SK-N-SH treated with all-trans-retinoic acid at 6 μM for 48 hours (cell line): ENCODE results near the gene ZNF670.

Source experiments
- ATAC-seq: fragments of 200-7000 bp; cut with Tn5 transposase; 3 replicates; pipeline ENCODE4 v1.9.1; 2020; ENCODE audit warnings: mild to moderate bottlenecking, moderate library complexity
- ARNTL ChIP-seq: fragments of 450-650 bp; formaldehyde crosslinking; IDR thresholded peaks from 2 replicates; pipeline ENCODE4 v1.5.0; 2020; ENCODE audit warnings: low read depth, mild to moderate bottlenecking, moderate library complexity, borderline replicate concordance
- BACH2 ChIP-seq: fragments of 250-450 bp; sonication (Bioruptor Pico); IDR thresholded peaks from 2 replicates; pipeline ENCODE4 v1.9.0; 2021; ENCODE audit warnings: mild to moderate bottlenecking, borderline replicate concordance
- CSDC2 ChIP-seq: fragments of 250-450 bp; sonication (Bioruptor Pico); IDR thresholded peaks from 2 replicates; pipeline ENCODE4 v1.5.0; 2020; ENCODE audit warnings: mild to moderate bottlenecking, moderate library complexity
- ESRRG ChIP-seq: fragments of 250-450 bp; sonication (Bioruptor Pico); IDR thresholded peaks from 2 replicates; pipeline ENCODE4 v1.6.1; 2021; ENCODE audit warnings: mild to moderate bottlenecking
- GLIS3 ChIP-seq: fragments of 250-450 bp; sonication (Bioruptor Pico); IDR thresholded peaks from 2 replicates; pipeline ENCODE4 v1.5.0; 2020; ENCODE audit warnings: mild to moderate bottlenecking, moderate library complexity
- ISL1 ChIP-seq: fragments of 250-450 bp; sonication (Bioruptor Pico); IDR thresholded peaks from 2 replicates; pipeline ENCODE4 v2.1.2; 2022; ENCODE audit warnings: mild to moderate bottlenecking, moderate library complexity
- PPARA ChIP-seq: fragments of 250-450 bp; sonication (Bioruptor Pico); IDR thresholded peaks from 2 replicates; pipeline ENCODE4 v1.5.0; 2020; ENCODE audit warnings: mild to moderate bottlenecking, borderline replicate concordance
- RARB ChIP-seq: fragments of 250-450 bp; sonication (Bioruptor Pico); IDR thresholded peaks from 2 replicates; pipeline ENCODE4 v1.8.0; 2021; ENCODE audit warnings: mild to moderate bottlenecking, moderate library complexity
- SNAI2 ChIP-seq: fragments of 250-450 bp; sonication (Bioruptor Pico); IDR thresholded peaks from 2 replicates; pipeline ENCODE4 v1.5.0; 2020; ENCODE audit warnings: mild to moderate bottlenecking, moderate library complexity
- TCF4 ChIP-seq: fragments of 250-450 bp; sonication (Bioruptor Pico); IDR thresholded peaks from 2 replicates; pipeline ENCODE4 v1.8.0; 2021; ENCODE audit warnings: mild to moderate bottlenecking, moderate library complexity, borderline replicate concordance
- TOX ChIP-seq: fragments of 250-450 bp; sonication (Bioruptor Pico); IDR thresholded peaks from 2 replicates; pipeline ENCODE4 v1.8.0; 2021; ENCODE audit warnings: mild to moderate bottlenecking, moderate library complexity, borderline replicate concordance
- TSHZ2 ChIP-seq: fragments of 250-450 bp; sonication (Bioruptor Pico); IDR thresholded peaks from 2 replicates; pipeline ENCODE4 v1.5.0; 2020; ENCODE audit warnings: mild to moderate bottlenecking, moderate library complexity
- ZC3H10 ChIP-seq: fragments of 250-450 bp; sonication (Bioruptor Pico); IDR thresholded peaks from 2 replicates; pipeline ENCODE4 v1.5.1; 2021; ENCODE audit warnings: mild to moderate bottlenecking, moderate library complexity
- ZFP3 ChIP-seq: fragments of 250-450 bp; sonication (Bioruptor Pico); IDR thresholded peaks from 2 replicates; pipeline ENCODE4 v1.5.0; 2020; ENCODE audit warnings: mild to moderate bottlenecking, moderate library complexity
- ZFP30 ChIP-seq: fragments of 450-650 bp; formaldehyde crosslinking; IDR thresholded peaks from 2 replicates; pipeline ENCODE4 v1.5.0; 2022; ENCODE audit warnings: mild to moderate bottlenecking, moderate library complexity
- ZNF565 ChIP-seq: fragments of 450-650 bp; formaldehyde crosslinking; conservative IDR thresholded peaks from 2 replicates; pipeline ENCODE4 v1.5.0; 2020; ENCODE audit warnings: low read depth, mild to moderate bottlenecking, moderate library complexity
- TF ChIP-seq, protein P1 (sequence below): fragments of 250-450 bp; sonication (Bioruptor Pico); IDR thresholded peaks from 2 replicates; pipeline ENCODE4 v1.8.0; 2021; ENCODE audit warnings: low read depth, mild to moderate bottlenecking, moderate library complexity, borderline replicate concordance
- TF ChIP-seq, protein P2 (sequence below): fragments of 250-450 bp; sonication (Bioruptor Pico); IDR thresholded peaks from 2 replicates; pipeline ENCODE4 v1.5.1; 2021; ENCODE audit warnings: mild to moderate bottlenecking, moderate library complexity
- TF ChIP-seq, protein P3 (sequence below): fragments of 250-450 bp; sonication (Bioruptor Pico); IDR thresholded peaks from 2 replicates; pipeline ENCODE4 v1.8.0; 2020; ENCODE audit warnings: mild to moderate bottlenecking, moderate library complexity, borderline replicate concordance

The ZNF670 gene

GRCh38 chr1:247119600-247120407, 41.2 kb upstream of the ZNF670 start:
- peak; percentile 15 for ATAC-seq

GRCh38 chr1:247118946-247119446, 40.4 kb upstream of the ZNF670 start:
- ATAC-seq, result peak; percentile 63
- TF ChIP-seq CSDC2 (CRISPR knock-in tag) (no peak), ZFP3 (no peak), GLIS3 (CRISPR knock-in tag) (no peak), ESRRG (CRISPR knock-in tag) (no peak)

More at GRCh38 chr1:247119600-247120407, 41.2 kb upstream of the ZNF670 start:
- TF ChIP-seq, protein P1, sequence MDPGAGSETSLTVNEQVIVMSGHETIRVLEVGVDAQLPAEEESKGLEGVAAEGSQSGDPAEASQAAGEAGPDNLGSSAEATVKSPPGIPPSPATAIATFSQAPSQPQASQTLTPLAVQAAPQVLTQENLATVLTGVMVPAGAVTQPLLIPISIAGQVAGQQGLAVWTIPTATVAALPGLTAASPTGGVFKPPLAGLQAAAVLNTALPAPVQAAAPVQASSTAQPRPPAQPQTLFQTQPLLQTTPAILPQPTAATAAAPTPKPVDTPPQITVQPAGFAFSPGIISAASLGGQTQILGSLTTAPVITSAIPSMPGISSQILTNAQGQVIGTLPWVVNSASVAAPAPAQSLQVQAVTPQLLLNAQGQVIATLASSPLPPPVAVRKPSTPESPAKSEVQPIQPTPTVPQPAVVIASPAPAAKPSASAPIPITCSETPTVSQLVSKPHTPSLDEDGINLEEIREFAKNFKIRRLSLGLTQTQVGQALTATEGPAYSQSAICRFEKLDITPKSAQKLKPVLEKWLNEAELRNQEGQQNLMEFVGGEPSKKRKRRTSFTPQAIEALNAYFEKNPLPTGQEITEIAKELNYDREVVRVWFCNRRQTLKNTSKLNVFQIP (CRISPR knock-in tag), result no peak
- TF ChIP-seq TOX (CRISPR knock-in tag) (no peak), ZC3H10 (CRISPR knock-in tag) (no peak), ISL1 (CRISPR knock-in tag) (no peak), PPARA (CRISPR knock-in tag) (no peak), ARNTL (CRISPR knock-in tag) (no peak), GLIS3 (CRISPR knock-in tag) (no peak), RARB (CRISPR knock-in tag) (no peak), TSHZ2 (CRISPR knock-in tag) (no peak), TCF4 (CRISPR knock-in tag) (no peak), ZFP30 (CRISPR knock-in tag) (no peak), ESRRG (CRISPR knock-in tag) (no peak), BACH2 (CRISPR knock-in tag) (no peak), SNAI2 (CRISPR knock-in tag) (no peak)
- TF ChIP-seq, protein P2, sequence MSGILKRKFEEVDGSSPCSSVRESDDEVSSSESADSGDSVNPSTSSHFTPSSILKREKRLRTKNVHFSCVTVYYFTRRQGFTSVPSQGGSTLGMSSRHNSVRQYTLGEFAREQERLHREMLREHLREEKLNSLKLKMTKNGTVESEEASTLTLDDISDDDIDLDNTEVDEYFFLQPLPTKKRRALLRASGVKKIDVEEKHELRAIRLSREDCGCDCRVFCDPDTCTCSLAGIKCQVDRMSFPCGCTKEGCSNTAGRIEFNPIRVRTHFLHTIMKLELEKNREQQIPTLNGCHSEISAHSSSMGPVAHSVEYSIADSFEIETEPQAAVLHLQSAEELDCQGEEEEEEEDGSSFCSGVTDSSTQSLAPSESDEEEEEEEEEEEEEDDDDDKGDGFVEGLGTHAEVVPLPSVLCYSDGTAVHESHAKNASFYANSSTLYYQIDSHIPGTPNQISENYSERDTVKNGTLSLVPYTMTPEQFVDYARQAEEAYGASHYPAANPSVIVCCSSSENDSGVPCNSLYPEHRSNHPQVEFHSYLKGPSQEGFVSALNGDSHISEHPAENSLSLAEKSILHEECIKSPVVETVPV (CRISPR knock-in tag), result no peak
- TF ChIP-seq, protein P3, sequence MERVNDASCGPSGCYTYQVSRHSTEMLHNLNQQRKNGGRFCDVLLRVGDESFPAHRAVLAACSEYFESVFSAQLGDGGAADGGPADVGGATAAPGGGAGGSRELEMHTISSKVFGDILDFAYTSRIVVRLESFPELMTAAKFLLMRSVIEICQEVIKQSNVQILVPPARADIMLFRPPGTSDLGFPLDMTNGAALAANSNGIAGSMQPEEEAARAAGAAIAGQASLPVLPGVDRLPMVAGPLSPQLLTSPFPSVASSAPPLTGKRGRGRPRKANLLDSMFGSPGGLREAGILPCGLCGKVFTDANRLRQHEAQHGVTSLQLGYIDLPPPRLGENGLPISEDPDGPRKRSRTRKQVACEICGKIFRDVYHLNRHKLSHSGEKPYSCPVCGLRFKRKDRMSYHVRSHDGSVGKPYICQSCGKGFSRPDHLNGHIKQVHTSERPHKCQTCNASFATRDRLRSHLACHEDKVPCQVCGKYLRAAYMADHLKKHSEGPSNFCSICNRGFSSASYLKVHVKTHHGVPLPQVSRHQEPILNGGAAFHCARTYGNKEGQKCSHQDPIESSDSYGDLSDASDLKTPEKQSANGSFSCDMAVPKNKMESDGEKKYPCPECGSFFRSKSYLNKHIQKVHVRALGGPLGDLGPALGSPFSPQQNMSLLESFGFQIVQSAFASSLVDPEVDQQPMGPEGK, result no peak

DNA sequence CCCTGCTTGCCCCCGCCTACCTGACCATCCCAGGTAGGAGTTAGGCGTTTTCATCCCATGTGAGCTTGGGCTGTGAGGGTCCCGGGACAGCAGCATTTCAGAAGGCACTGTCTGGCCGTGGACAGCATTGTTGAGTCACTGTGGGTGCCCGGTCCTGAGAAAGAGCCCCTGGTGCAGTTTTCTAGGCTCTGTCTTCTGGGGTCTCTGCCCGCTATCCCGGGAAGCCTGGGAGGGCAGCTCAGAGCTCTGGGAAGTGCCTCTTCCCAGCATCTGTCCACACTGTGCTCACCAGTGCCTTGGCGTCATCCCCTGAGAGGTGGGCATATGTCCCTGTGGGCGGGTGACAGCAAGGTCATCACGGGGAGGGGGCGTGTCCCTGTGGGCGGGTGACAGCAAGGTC, 36.9 kb upstream of the ZNF670 start:
- TF ChIP-seq CSDC2 (CRISPR knock-in tag) (no peak), ZNF565 (CRISPR knock-in tag) (no peak), TOX (CRISPR knock-in tag) (no peak), TCF4 (CRISPR knock-in tag) (no peak), ISL1 (CRISPR knock-in tag) (no peak), ZFP30 (CRISPR knock-in tag) (no peak), RARB (CRISPR knock-in tag) (no peak), TSHZ2 (CRISPR knock-in tag) (no peak), SNAI2 (CRISPR knock-in tag) (no peak), ESRRG (CRISPR knock-in tag) (no peak), GLIS3 (CRISPR knock-in tag) (no peak)
- TF ChIP-seq, protein P1 (CRISPR knock-in tag), result no peak
- no peak for ATAC-seq
